GM18861 (cell line): ENCODE results near the gene PDE6C.
A peak's percentile ranks its signal among the peaks of the same experiment; 100 is the strongest.

Experiments
- ATAC-seq: cut with Tn5 transposase; IDR thresholded peaks from one replicate; pipeline ENCODE4 v1.9.1; 2021; ENCODE audit not compliant: unreplicated experiment

PDE6C gene

GRCh38 chr10:93701866-93702209, 89.5 kb downstream of the PDE6C start:
- ATAC-seq, result peak; percentile 3

- ATAC-seq, result peak; percentile 49
Observed at GRCh38 chr10:93702210-93703001, 90.1 kb downstream of the PDE6C start, which contains the start of gene FRA10AC1. FRA10AC1 (minus strand) TSS chr10:93702592; CDS start chr10:93700106, 2,486 bp downstream.

- ATAC-seq, result peak; percentile 0
Observed at GRCh38 chr10:93703066-93703465, 90.7 kb downstream of the PDE6C start.

- ATAC-seq, result no peak
Observed at GRCh38 chr10:93703841-93704240, 91.5 kb downstream of the PDE6C start.

GRCh38 chr10:93704451-93704850, 92.1 kb downstream of the PDE6C start:
- no peak for ATAC-seq

- ATAC-seq, result no peak
Observed at GRCh38 chr10:93707623-93708022, 95.3 kb downstream of the PDE6C start.

GRCh38 chr10:93710333-93710909, 98.1 kb downstream of the PDE6C start:
- no peak for ATAC-seq

- no peak for ATAC-seq
Observed at GRCh38 chr10:93711891-93712290, 99.6 kb downstream of the PDE6C start.

GRCh38 chr10:93712593-93712992, 100.3 kb downstream of the PDE6C start:
- ATAC-seq, result no peak

- peak; percentile 89 for ATAC-seq
Observed at GRCh38 chr10:93715345-93715744, 103.0 kb downstream of the PDE6C start.
